PC-3 (cell line): ENCODE data around the gene NKX2-4. TPM values are rescaled to one million over a fixed set of nuclear protein-coding genes. Genes with fewer than 3 reads are reported as not detected.

Source experiments
- ATAC-seq: fragments of 200-7000 bp; cut with Tn5 transposase; 2 replicates; pipeline ENCODE4 v1.9.1; 2020; ENCODE audit warnings: mild to moderate bottlenecking, moderate library complexity
- BruUV-seq: library from RNA; stranded (reverse); fragments of 400-500 nt; replicated peaks from 2 replicates; lab custom pipeline; 2021; lab: Mats Ljungman, UMichigan
- CTCF ChIA-PET: fragments of 300-600 bp; sonication (Branson Sonifier 250); formaldehyde crosslinking; loops from one replicate; lab custom pipeline; 2022; ENCODE audit warnings: antibody characterized with exemption; lab: Charles Lee
- POLR2A ChIA-PET: fragments of 300-600 bp; sonication (Branson Sonifier 250); formaldehyde crosslinking; loops from one replicate; lab custom pipeline; 2022; ENCODE audit warnings: antibody characterized with exemption; ENCODE audit not compliant: unreplicated experiment; lab: Charles Lee
- DNase-seq: peaks from one replicate; pipeline ENCODE4 v3.0.0-alpha.2; 2015
- H2AFZ ChIP-seq: fragments of 300-600 bp; sonication (generic); 2 replicates; pipeline ENCODE4 v1.6.0; 2016; ENCODE audit warnings: antibody characterized with exemption, low read length
- H3F3A ChIP-seq: fragments of 300-600 bp; sonication (generic); one replicate; pipeline ENCODE4 v1.6.0; 2017; ENCODE audit warnings: antibody characterized with exemption, low read length, control low read depth, mild to moderate bottlenecking; ENCODE audit not compliant: unreplicated experiment
- H3K27ac ChIP-seq: fragments of 300-600 bp; sonication (generic); 2 replicates; pipeline ENCODE4 v1.5.1; 2016; ENCODE audit warnings: mild to moderate bottlenecking, low read length
- H3K27me3 ChIP-seq: fragments of 300-600 bp; sonication (generic); 2 replicates; pipeline ENCODE4 v1.6.1; 2016; ENCODE audit warnings: low read length, mixed read lengths
- H3K36me3 ChIP-seq: fragments of 300-600 bp; sonication (generic); 2 replicates; pipeline ENCODE4 v1.6.1; 2016; ENCODE audit warnings: low read depth, mixed run types, low read length, mixed read lengths
- H3K4me1 ChIP-seq: fragments of 300-600 bp; sonication (generic); 2 replicates; pipeline ENCODE4 v1.5.1; 2016; ENCODE audit warnings: low read length; ENCODE audit not compliant: insufficient read depth
- H3K4me2 ChIP-seq: fragments of 300-600 bp; sonication (generic); 2 replicates; pipeline ENCODE4 v1.6.0; 2016; ENCODE audit warnings: low read length
- H3K4me3 ChIP-seq: fragments of 300-600 bp; sonication (generic); 2 replicates; pipeline ENCODE4 v1.5.1; 2016; ENCODE audit warnings: mild to moderate bottlenecking, low read length, mixed read lengths
- H3K79me2 ChIP-seq: fragments of 300-600 bp; sonication (generic); 2 replicates; pipeline ENCODE4 v1.6.1; 2017; ENCODE audit warnings: low read length, mixed read lengths
- H3K9ac ChIP-seq: fragments of 300-600 bp; sonication (generic); 2 replicates; pipeline ENCODE4 v1.6.0; 2016; ENCODE audit warnings: mild to moderate bottlenecking, low read length
- H3K9me2 ChIP-seq: fragments of 300-600 bp; sonication (generic); replicated peaks from 2 replicates; pipeline ENCODE4 v1.6.1; 2016; ENCODE audit warnings: mixed run types, low read length, mixed read lengths
- H3K9me3 ChIP-seq: fragments of 300-600 bp; sonication (generic); 2 replicates; pipeline ENCODE4 v1.6.1; 2016; ENCODE audit warnings: low read length, mixed read lengths
- H4K20me1 ChIP-seq: fragments of 300-600 bp; sonication (generic); 2 replicates; pipeline ENCODE4 v1.6.1; 2016; ENCODE audit warnings: low read length, mixed read lengths
- CTCF ChIP-seq: fragments of 300-600 bp; sonication (generic); conservative IDR thresholded peaks from 2 replicates; pipeline ENCODE4 v1.5.1; 2017; ENCODE audit warnings: antibody characterized with exemption, low read depth, mild to moderate bottlenecking, low read length
- EZH2 ChIP-seq: fragments of 300-600 bp; sonication (generic); IDR thresholded peaks from one replicate; pipeline ENCODE4 v1.6.1; 2017; ENCODE audit warnings: antibody characterized with exemption, mild to moderate bottlenecking, low read length; ENCODE audit not compliant: unreplicated experiment
- EZH2phosphoT487 ChIP-seq: fragments of 300-600 bp; sonication (generic); IDR thresholded peaks from 2 replicates; pipeline ENCODE4 v1.6.1; 2018; ENCODE audit warnings: mild to moderate bottlenecking, antibody characterized with exemption, low read length, borderline replicate concordance
- intact Hi-C: fragments of 100-400 bp; cut with micrococcal nuclease; formaldehyde crosslinking; loops from 2 replicates; pipeline ENCODE4 v1.9.0; 2023
- total RNA-seq: library from RNA; depleted of rRNA; stranded (reverse); fragments of >200 nt; gene quantifications from 2 replicates; pipeline ENCODE4 v1.2.3, GENCODE V29; 2014

NKX2-4 gene
- total RNA-seq, 1 experiment from 2014 or later: not detected

GRCh38 chr20:21433329-21433890, 36.1 kb upstream of the NKX2-4 start:
- ATAC-seq: peak; percentile 45
- Histone ChIP-seq H3K4me3 (no peak overlapping the region), H3K79me2 (no peaks in the 10 kb centered on the region)

GRCh38 chr20:21432911-21433310, 35.6 kb upstream of the NKX2-4 start:
- no peaks in the 10 kb centered on the region for H3F3A ChIP-seq
- no peak overlapping the region for H2AFZ ChIP-seq
- H3K79me2 ChIP-seq: no peaks in the 10 kb centered on the region
- no peaks in the 10 kb centered on the region for H3K27me3 ChIP-seq
- 0 out of 2 replicates have a peak, but pooled peaks cover 3% of the 10 kb centered on the region for H3K9me2 ChIP-seq
- peaks cover 31% of the 10 kb centered on the region for H3K4me1 ChIP-seq
- DNase-seq (peak; percentile 52), ATAC-seq (no peak)
- no peak overlapping the region for H3K4me3 ChIP-seq
- intact Hi-C loops: no loop called here
- TF ChIP-seq EZH2 (no peak), EZH2phosphoT487 (no peak), CTCF (no peak)
- H3K4me2 ChIP-seq: no peak overlapping the region
- no TSS peak for BruUV-seq
- CTCF ChIA-PET: no interaction called here
- no peaks in the 10 kb centered on the region for H4K20me1 ChIP-seq
- no peak overlapping the region for H3K9ac ChIP-seq
- POLR2A ChIA-PET: no interaction called here
- no peaks in the 10 kb centered on the region for H3K9me3 ChIP-seq
- H3K27ac ChIP-seq: no peak overlapping the region
- no peaks in the 10 kb centered on the region for H3K36me3 ChIP-seq

More at GRCh38 chr20:21433329-21433890, 36.1 kb upstream of the NKX2-4 start:
- no peaks in the 10 kb centered on the region for H3K36me3 ChIP-seq
- no TSS peak for BruUV-seq
- ChIA-PET POLR2A (no interaction called here), CTCF (no interaction called here)
- H3K9ac ChIP-seq: no peak overlapping the region
- H3K4me2 ChIP-seq: no peak overlapping the region
- no peaks in the 10 kb centered on the region for H4K20me1 ChIP-seq
- peaks cover 31% of the 10 kb centered on the region for H3K4me1 ChIP-seq
- DNase-seq: peak; percentile 56
- no peaks in the 10 kb centered on the region for H3K27me3 ChIP-seq
- H3K9me2 ChIP-seq: 0 out of 2 replicates have a peak, but pooled peaks cover 3% of the 10 kb centered on the region
- H3K27ac ChIP-seq: no peak overlapping the region
- no peak overlapping the region for H2AFZ ChIP-seq
- intact Hi-C loops: no loop called here
- H3K9me3 ChIP-seq: no peaks in the 10 kb centered on the region
- H3F3A ChIP-seq: no peaks in the 10 kb centered on the region
- TF ChIP-seq EZH2: no peak
- no peak for TF ChIP-seq EZH2phosphoT487
- TF ChIP-seq CTCF: no peak

GRCh38 chr20:21430020-21430419, 32.7 kb upstream of the NKX2-4 start:
- DNase-seq (no peak), ATAC-seq (no peak)
- no peak for TF ChIP-seq EZH2
- no peak for TF ChIP-seq CTCF
- no peak for TF ChIP-seq EZH2phosphoT487
- no peak overlapping the region for H3K4me3 ChIP-seq
- H3K4me1 ChIP-seq: peaks cover 12% of the 10 kb centered on the region
- intact Hi-C loops: no loop called here
- H3F3A ChIP-seq: no peaks in the 10 kb centered on the region
- ChIA-PET POLR2A (no interaction called here), CTCF (no interaction called here)
- no peaks in the 10 kb centered on the region for H3K36me3 ChIP-seq
- no peaks in the 10 kb centered on the region for H4K20me1 ChIP-seq
- no peak overlapping the region for H3K4me2 ChIP-seq
- H3K79me2 ChIP-seq: no peaks in the 10 kb centered on the region
- no peak overlapping the region for H3K9ac ChIP-seq
- H3K27me3 ChIP-seq: no peaks in the 10 kb centered on the region
- no peak overlapping the region for H2AFZ ChIP-seq
- H3K9me3 ChIP-seq: peaks cover 2% of the 10 kb centered on the region; the same call in 1 of the 2 replicates
- H3K27ac ChIP-seq: no peak overlapping the region
- H3K9me2 ChIP-seq: no peaks in the 10 kb centered on the region
- BruUV-seq: no TSS peak
